ENCODE data around the gene CACUL1. TPM values are rescaled to one million over a fixed set of nuclear protein-coding genes. Genes with fewer than 3 reads are reported as not detected.

CACUL1 gene
- total RNA-seq, 1 experiment from 2014 or later = 67.5 TPM

DNA sequence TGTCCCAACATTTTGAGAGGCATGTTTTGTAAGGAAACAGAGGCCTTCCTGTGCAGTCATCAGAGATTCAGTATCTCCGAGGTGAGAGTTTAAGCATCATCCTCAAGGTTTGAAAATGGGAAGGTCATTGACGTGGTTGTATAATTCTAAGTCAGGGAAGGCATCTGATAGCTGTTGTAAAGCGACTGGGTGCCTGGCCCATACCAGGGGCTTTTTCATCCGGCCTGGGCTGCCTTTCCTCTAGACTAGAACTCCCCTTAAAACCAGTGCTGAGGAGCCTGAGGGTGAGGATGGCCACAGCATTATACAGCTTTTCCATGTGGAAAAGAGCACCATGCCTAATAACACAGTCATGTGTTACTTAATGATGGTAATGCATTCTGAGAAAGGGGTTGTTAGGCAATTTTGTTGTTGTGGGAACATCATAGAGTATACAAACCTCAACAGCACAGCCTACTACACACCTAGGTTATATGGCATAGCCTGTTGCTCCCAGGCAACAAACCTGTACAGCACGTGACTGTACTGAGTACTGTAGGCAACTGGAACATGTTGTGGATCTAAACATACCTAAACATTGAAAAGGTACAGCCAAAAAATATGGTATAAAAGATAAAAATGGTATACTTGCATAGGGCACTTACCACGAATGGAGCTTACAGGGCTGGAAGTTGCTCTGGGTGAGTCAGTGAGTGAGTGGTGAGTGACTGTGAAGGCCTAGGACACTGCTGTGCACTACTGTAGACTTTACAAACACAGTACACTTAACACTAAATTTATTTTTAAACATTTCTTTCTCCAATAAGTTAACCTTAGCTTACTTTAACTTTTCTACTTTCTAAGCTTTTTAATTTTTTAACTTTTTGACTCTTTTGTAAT, 13.5 kb upstream of the CACUL1 start:
- Histone ChIP-seq H3K4me3 (replicated peaks in 1 of 2; ENCODE audit: low read depth in 1 of 2, low read length in 2 of 2) (no peak overlapping the region), H3K4me2 (ENCODE audit: low read length) (no peak overlapping the region), H3K27ac (ENCODE audit: low read depth, low read length) (no peak overlapping the region), H3K27me3 (ENCODE audit: insufficient read depth, low read length) (peaks cover 6% of the 10 kb centered on the region; the same call in 1 of the 2 replicates), H3K36me3 (ENCODE audit: control insufficient read depth in 1 of 2, insufficient read depth in 2 of 2, low read length in 2 of 2) (no peaks in the 10 kb centered on the region), H3K4me1 (ENCODE audit: control insufficient read depth in 1 of 2, insufficient read depth in 2 of 2, low read length in 2 of 2) (no peaks in the 10 kb centered on the region), H2AFZ (ENCODE audit: low read depth, low read length, poor library complexity, severe bottlenecking) (no peak overlapping the region), H4K20me1 (ENCODE audit: insufficient read depth) (no peaks in the 10 kb centered on the region), H3K9me3 (ENCODE audit: control insufficient read depth in 1 of 2, insufficient read depth in 1 of 2, low read depth in 1 of 2, low read length in 2 of 2) (peaks cover 0 to 3% of the 10 kb centered on the region in 2 experiments; a peak in 1 of 4 replicates), H3K79me2 (ENCODE audit: insufficient read depth, low read length) (no peaks in the 10 kb centered on the region), H3K9ac (ENCODE audit: low read length) (no peak overlapping the region), H3K9me2 (ENCODE audit: insufficient read depth) (no peaks in the 10 kb centered on the region)
- no peak for TF ChIP-seq ELF1 (IDR thresholded peaks at IDR 0.05; ENCODE audit: borderline replicate concordance, low read depth)
- no peak for TF ChIP-seq YY1 (IDR thresholded peaks at IDR 0.05; ENCODE audit: extremely low read depth, insufficient replicate concordance, low read depth, low read length)
- no peak for TF ChIP-seq SRF (IDR thresholded peaks at IDR 0.05; ENCODE audit: low read depth)
- no peak for TF ChIP-seq CBX3 (IDR thresholded peaks at IDR 0.05; ENCODE audit: low read depth)
- TF ChIP-seq FOSL1 (IDR thresholded peaks at IDR 0.05; ENCODE audit: low read depth) = no peak
- ChIA-PET POLR2A (interaction anchor here (2.1 kb wide), 1 partner anchor 13 kb away, joined by 7 read pairs; the partner anchor contains the start of gene CACUL1), RAD21 (ENCODE audit: low non-redundant PET in 1 of 2, low total read pairs in 2 of 2, uncharacterized antibody in 2 of 2, unreplicated experiment in 2 of 2) (no interaction called here), CTCF (no interaction called here)
- DNase-seq (ENCODE audit: low read depth, low spot score) = no peak
- no TSS peak for BruUV-seq (replicated peaks)
- intact Hi-C loops (cut with micrococcal nuclease) = no loop called here
- ATAC-seq = no peak

DNA sequence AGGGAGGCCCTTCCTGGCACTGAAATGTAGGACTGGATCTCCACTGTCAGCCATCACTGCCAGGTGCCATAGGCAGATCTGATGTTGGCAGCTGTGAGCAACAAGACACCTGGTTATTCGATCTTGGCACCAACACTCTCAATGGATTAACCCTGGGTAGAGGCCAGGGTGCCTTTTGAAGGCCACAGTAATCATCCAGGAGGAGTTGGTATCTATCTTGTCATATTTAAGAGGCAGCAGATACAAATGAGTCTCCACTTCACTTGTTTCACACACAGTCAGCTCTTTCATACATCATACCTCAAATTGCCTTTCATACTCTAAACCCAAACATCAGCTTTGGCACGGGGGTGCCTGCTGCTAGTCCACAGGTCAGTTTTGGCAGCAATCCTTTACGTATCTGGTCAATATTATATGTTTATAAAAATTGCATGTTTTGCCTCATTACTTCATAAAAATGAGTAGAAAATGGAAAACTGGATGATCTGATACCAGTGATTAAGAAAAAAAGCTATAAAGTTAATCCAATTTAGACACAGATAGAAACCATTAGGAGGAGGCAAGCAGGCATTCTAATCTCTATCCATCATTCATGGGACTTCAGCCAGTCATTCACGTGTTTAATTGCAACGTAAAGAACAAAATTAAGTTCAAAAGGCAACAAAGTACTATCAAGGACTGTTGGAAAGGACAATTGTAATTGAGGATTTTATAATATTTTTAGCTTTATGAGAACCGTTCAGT, 12.7 kb upstream of the CACUL1 start:
- Histone ChIP-seq H3K27me3 (ENCODE audit: insufficient read depth, low read length) (peaks cover 6% of the 10 kb centered on the region; the same call in 1 of the 2 replicates), H3K9ac (ENCODE audit: low read length) (no peak overlapping the region), H3K27ac (ENCODE audit: low read depth, low read length) (no peak overlapping the region), H3K79me2 (ENCODE audit: insufficient read depth, low read length) (no peaks in the 10 kb centered on the region), H3K36me3 (ENCODE audit: control insufficient read depth in 1 of 2, insufficient read depth in 2 of 2, low read length in 2 of 2) (no peaks in the 10 kb centered on the region), H3K4me2 (ENCODE audit: low read length) (no peak overlapping the region), H3K9me2 (ENCODE audit: insufficient read depth) (no peaks in the 10 kb centered on the region), H3K4me1 (ENCODE audit: control insufficient read depth in 1 of 2, insufficient read depth in 2 of 2, low read length in 2 of 2) (no peaks in the 10 kb centered on the region), H4K20me1 (ENCODE audit: insufficient read depth) (no peaks in the 10 kb centered on the region), H3K9me3 (ENCODE audit: control insufficient read depth in 1 of 2, insufficient read depth in 1 of 2, low read depth in 1 of 2, low read length in 2 of 2) (peaks cover 0 to 3% of the 10 kb centered on the region in 2 experiments; a peak in 1 of 4 replicates), H2AFZ (ENCODE audit: low read depth, low read length, poor library complexity, severe bottlenecking) (no peak overlapping the region), H3K4me3 (replicated peaks in 1 of 2; ENCODE audit: low read depth in 1 of 2, low read length in 2 of 2) (no peak overlapping the region)
- ATAC-seq (no peak), DNase-seq (ENCODE audit: low read depth, low spot score) (no peak)
- intact Hi-C loops (cut with micrococcal nuclease) = no loop called here
- RAD21 ChIA-PET (ENCODE audit: low non-redundant PET in 1 of 2, low total read pairs in 2 of 2, uncharacterized antibody in 2 of 2, unreplicated experiment in 2 of 2) = no interaction called here
- BruUV-seq (replicated peaks) = no TSS peak
- POLR2A ChIA-PET = interaction anchor here (2.1 kb wide), 1 partner anchor 13 kb away, joined by 7 read pairs; the partner anchor contains the start of gene CACUL1
- CTCF ChIA-PET = no interaction called here
- TF ChIP-seq ZBTB33 (IDR thresholded peaks at IDR 0.05; ENCODE audit: extremely low read depth, insufficient replicate concordance, low read length) (no peak), EZH2 (IDR thresholded peaks at IDR 0.05) (no peak), CBX3 (IDR thresholded peaks at IDR 0.05; ENCODE audit: low read depth) (no peak), ZFX (IDR thresholded peaks at IDR 0.05) (no peak), CEBPB (IDR thresholded peaks at IDR 0.05; ENCODE audit: low read depth) (no peak), EGR1 (IDR thresholded peaks at IDR 0.05; ENCODE audit: low read depth) (no peak)
- TF ChIP-seq, protein P1, sequence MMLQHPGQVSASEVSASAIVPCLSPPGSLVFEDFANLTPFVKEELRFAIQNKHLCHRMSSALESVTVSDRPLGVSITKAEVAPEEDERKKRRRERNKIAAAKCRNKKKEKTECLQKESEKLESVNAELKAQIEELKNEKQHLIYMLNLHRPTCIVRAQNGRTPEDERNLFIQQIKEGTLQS (IDR thresholded peaks at IDR 0.05) = no peak

All from HCT116 (cell line).